ENCODE measurements around the gene ZC3H12C. TPM values are rescaled to one million over a fixed set of nuclear protein-coding genes. Genes with fewer than 3 reads are reported as not detected.
"Not testable (repeated sequence)": the region's sequence is repeated elsewhere in the genome, so short reads cannot be mapped to it uniquely, and the experiment has no call there.

Gene ZC3H12C
- polyA plus RNA-seq, 12 donors, result 9.0 to 13.1 (median 9.5) TPM; not detected in 1

DNA sequence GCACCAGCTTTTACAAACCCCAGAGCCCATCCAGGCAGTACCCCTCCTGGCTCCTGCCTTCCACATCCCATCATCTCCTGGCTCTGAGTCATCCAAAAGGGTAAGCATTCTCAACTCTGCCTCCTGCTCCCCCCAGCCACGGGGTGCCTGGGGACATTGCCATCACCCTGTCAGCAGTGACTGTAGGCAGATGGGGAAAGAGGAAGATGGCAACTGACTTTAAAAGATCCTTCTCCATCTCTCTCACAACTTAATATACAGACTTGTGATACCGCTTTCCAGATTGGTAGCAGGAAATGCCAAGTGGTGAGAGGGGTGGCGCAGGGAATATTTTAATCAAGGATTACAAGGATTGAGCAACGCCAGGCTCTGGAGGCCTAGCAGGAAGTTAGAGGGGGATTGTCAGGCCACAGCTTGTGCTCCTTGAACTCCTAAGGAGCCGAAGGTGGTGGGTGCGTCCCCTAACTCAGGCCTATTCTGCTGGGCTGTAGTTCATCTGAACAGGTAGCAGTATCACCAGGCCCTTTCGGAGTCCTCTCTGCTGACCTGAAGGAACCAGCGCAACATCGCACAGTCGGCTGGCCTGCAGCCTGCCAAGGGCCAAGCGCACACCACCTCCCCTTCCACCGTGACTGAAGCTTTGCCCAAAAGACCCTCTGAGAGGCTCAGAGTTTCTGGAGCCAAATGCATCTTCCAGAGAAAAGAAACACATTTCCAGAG lies 83.3 kb downstream of the ZC3H12C start:
- no peak for DNase-seq

- no peak for DNase-seq
Observed at GRCh38 chr11:110177086-110177456, 83.9 kb downstream of the ZC3H12C start.

DNA sequence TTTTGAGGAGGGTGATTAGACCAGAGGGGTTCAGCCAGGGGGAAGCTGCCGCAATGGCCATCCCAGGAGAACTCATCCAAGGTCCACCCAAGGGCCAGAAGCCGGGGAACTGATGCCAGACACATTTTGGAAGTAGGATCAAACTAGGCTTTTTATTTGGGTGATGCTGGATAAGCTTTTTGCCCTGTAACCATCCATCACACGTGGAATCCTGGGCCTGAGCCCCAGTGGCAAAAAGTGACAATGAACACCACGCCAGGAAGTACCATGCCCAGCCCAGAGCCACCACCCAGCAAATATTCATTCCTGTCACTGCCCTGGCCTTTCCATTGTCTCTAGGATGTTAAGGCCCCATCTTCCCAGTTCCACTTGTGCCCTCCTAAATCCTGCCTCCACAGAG lies 85.9 kb downstream of the ZC3H12C start:
- no peak for DNase-seq

DNA sequence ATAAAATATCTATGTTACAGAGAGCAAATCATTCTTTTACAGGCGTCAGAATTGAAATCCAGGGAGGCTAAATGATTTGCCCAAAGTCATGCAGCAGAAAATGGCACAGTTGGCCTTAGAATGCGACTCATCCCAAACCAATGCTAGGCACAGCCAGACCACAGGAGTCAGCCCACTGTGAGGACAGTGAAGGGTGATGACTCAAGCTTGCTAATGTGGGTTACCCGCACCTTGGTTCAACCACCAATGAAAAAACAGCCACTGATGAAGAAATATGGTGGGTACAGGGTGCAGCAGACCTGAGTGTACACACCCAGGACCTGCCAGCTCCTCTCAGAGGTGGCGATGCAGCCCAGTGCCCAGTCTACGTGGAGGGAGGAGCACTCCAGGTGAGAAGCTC lies 89.7 kb downstream of the ZC3H12C start:
- no peak for DNase-seq

GRCh38 chr11:110184456-110184855 lies 91.3 kb downstream of the ZC3H12C start:
- no peak for DNase-seq

- DNase-seq, result no peak
Observed at GRCh38 chr11:110185121-110185591, 92.0 kb downstream of the ZC3H12C start.

- DNase-seq, result no peak
Observed at GRCh38 chr11:110185599-110185998, 92.4 kb downstream of the ZC3H12C start.

DNA sequence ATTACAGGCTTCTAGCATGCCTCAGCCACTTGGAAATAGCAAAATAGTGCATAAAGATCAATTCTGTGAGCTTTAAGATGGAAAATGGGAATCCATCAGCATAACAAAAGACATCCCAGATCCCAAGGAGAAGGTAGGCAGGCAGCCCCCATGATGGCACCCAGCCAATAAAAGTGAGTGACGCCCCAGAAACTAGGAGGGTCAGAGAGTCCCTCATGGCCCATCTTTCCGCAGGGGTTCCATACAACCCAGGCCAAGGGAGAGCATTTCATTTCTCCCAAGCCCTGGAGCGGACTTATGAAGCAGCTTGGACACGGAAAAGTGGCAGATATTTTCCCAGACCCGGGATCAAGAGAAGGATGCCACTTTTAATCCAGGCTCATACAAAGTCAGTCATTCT lies 93.3 kb downstream of the ZC3H12C start:
- no peak for DNase-seq

- no peak for DNase-seq
Observed at GRCh38 chr11:110186867-110187266, 93.7 kb downstream of the ZC3H12C start.

GRCh38 chr11:110187731-110188130 lies 94.5 kb downstream of the ZC3H12C start:
- no peak for DNase-seq

DNA sequence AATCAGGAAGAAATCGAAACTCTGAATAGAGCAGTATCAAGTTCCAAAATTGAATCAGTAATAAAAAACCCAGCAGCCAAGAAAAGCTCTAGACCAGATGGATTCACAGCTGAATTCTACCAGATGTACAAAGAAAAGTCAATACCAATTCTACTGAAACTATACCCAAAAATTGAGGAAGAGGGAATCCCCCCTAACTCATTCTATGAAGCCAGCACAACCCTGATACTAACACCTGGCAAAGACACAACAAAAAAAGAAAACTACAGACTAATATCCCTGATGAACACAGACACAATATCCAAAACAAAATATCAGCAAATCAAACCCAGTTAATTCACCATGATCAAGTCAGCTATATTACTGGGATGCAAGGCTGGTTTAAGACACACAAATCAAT lies 97.7 kb downstream of the ZC3H12C start:
- no peak for DNase-seq

GRCh38 chr11:110192604-110193282 lies 99.6 kb downstream of the ZC3H12C start:
- not testable (repeated sequence) for DNase-seq

GRCh38 chr11:110194211-110194766 lies 101.1 kb downstream of the ZC3H12C start:
- not testable (repeated sequence) for DNase-seq

DNA sequence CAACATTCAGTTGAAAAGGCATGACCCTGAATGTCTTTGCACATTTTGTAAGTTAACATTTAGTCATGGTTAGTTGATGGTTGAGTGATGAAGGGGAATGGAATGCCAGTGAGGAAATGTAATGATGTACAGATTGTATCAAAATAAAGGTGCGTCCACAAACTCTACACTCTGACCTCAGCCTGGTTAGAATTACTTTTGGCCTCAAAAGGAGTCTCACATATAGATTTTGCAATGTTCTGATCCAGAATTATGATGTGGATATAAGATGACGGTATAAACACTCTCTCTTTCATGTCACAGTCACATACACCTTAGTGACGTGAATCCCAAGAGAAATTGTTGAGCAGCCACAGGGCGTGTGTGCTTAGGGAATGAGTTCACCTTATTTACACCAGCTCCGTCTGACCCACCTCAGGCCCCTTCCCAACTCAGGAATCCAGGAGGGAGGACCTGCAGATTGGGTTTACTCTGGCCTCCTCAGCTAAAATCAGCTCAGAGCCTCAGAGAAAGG lies 103.1 kb downstream of the ZC3H12C start:
- no peak for DNase-seq

DNA sequence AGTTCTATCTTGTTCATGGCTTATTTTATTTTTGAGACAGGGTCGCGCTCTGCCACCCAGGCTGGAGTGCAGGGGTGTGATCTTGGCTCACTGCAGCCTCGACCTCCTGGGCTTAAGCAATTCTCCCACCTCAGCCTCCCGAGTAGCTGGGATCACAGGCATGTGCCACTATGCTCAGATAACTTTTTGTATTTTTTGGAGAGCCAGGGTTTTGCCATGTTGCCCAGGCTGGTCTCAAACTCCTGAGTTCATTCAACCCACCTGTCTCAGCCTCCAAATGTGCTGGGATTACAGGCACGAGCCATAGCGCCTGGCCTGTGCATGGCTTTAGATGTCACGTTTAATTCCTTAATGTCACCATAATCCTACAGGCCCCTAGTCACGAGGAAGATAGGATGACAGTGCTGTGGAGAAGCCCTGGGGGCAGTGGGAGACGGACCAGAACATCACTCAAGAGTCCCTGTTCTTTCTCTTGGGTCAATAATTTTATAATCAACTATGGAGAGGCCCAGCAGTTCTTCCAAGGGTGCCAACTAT lies 103.8 kb downstream of the ZC3H12C start:
- no peak for DNase-seq

GRCh38 chr11:110198031-110198729 lies 105.0 kb downstream of the ZC3H12C start:
- DNase-seq, result no peak

GRCh38 chr11:110199184-110199981 lies 106.2 kb downstream of the ZC3H12C start:
- DNase-seq, result no peak

DNA sequence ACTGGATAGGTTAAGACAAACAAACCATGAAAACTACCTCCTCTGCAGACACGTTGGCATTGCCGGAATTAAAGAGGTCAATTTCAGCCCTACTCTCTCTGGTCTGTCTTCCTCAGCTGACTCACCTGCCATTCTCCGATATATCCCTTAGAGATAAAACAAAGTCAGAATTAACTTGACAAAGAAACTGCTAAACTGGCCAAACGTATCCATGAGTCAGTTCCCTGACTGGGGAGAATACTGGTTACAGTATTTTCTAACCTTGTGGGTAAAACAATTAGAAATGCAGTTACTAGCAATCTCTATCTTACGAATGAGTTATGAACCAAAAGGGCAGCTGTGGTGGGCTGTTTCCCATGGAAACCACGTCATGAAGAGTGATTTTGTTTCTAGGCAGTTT lies 107.0 kb downstream of the ZC3H12C start:
- DNase-seq, result no peak

DNA sequence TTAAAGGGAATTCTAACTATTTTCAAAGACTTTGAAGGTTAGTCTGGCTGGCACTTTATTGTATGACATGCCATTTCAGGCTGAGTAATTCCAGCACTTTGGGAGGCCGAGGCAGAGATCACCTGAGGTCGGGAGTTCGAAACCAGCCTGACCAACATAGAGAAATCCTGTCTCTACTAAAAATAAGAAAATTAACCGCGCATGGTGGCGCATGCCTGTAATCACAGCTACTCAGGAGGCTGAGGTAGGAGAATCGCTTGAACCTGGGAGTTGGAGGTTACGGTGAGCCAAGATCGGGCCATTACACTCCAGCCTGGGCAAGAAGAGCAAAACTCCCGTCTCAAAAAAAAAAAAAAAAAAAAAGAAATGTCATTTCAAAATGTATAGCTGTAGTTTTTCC lies 107.6 kb downstream of the ZC3H12C start:
- no peak for DNase-seq

- peak; percentile 15 for DNase-seq
Observed at GRCh38 chr11:110207123-110207522, 113.9 kb downstream of the ZC3H12C start.

DNA sequence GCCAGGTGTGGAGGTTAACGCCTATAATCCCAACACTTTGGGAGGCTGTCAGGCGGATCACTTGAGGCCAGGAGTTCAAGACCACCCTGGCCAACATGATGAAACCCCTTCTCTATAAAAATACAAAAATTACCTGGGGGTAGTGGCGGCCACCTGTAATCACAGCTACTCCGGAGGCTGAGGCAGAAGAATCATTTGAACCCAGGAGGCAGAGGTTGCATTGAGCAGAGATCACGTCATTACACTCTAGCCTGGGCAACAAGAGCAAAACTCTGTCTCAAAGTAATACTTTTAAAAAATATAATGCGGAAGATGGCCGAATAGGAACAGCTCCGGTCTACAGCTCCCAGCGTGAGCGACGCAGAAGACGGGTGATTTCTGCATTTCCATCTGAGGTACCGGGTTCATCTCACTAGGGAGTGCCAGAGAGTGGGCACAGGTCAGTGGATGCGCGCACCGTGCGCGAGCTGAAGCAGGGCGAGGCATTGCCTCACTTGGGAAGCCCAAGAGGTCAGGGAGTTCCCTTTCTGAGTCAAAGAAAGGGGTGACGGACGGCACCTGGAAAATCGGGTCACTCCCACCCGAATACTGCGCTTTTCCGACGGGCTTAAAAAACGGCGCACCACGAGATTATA lies 115.6 kb downstream of the ZC3H12C start:
- DNase-seq, result not testable (repeated sequence)

Data from muscle of arm (tissue), 12 donors.